ENCODE data around the gene FYN.

Gene FYN

GRCh38 chr6:111770263-111771093 lies 102.8 kb downstream of the FYN start:
- Histone ChIP-seq H3K4me3 (ENCODE audit: low read depth in 1 of 2, low read length in 2 of 2) (no peak overlapping the region), H3K27me3 (ENCODE audit: control insufficient read depth in 1 of 2, insufficient read depth in 2 of 2, low read length in 2 of 2) (no peaks in the 10 kb centered on the region), H3K27ac (ENCODE audit: low read depth, low read length) (no peak overlapping the region), H3K9me3 (ENCODE audit: low read length) (no peaks in the 10 kb centered on the region), H3K9ac (ENCODE audit: low read length) (no peak overlapping the region), H3K36me3 (ENCODE audit: insufficient read depth, low read length) (no peaks in the 10 kb centered on the region), H3K4me1 (ENCODE audit: insufficient read depth, low read length) (peaks cover 2% of the 10 kb centered on the region)

- no peak overlapping the region for H3K9ac ChIP-seq (ENCODE audit: low read length)
- H3K27ac ChIP-seq (ENCODE audit: low read depth, low read length), result no peak overlapping the region
- H3K4me3 ChIP-seq (ENCODE audit: low read depth in 1 of 2, low read length in 2 of 2), result no peak overlapping the region
- no peaks in the 10 kb centered on the region for H3K27me3 ChIP-seq (ENCODE audit: control insufficient read depth in 1 of 2, insufficient read depth in 2 of 2, low read length in 2 of 2)
- no peaks in the 10 kb centered on the region for H3K36me3 ChIP-seq (ENCODE audit: insufficient read depth, low read length)
- H3K9me3 ChIP-seq (ENCODE audit: low read length), result no peaks in the 10 kb centered on the region
- no peaks in the 10 kb centered on the region for H3K4me1 ChIP-seq (ENCODE audit: insufficient read depth, low read length)
Observed at GRCh38 chr6:111769365-111770152, 103.7 kb downstream of the FYN start.

GRCh38 chr6:111768431-111768770 lies 104.9 kb downstream of the FYN start:
- H3K27ac ChIP-seq (ENCODE audit: low read depth, low read length), result no peak overlapping the region
- no peaks in the 10 kb centered on the region for H3K36me3 ChIP-seq (ENCODE audit: insufficient read depth, low read length)
- H3K4me1 ChIP-seq (ENCODE audit: insufficient read depth, low read length), result no peaks in the 10 kb centered on the region

GRCh38 chr6:111767752-111768430 lies 105.4 kb downstream of the FYN start:
- Histone ChIP-seq H3K27ac (ENCODE audit: low read depth, low read length) (no peak overlapping the region), H3K36me3 (ENCODE audit: insufficient read depth, low read length) (no peaks in the 10 kb centered on the region), H3K9ac (ENCODE audit: low read length) (no peak overlapping the region), H3K27me3 (ENCODE audit: control insufficient read depth in 1 of 2, insufficient read depth in 2 of 2, low read length in 2 of 2) (no peaks in the 10 kb centered on the region), H3K4me1 (ENCODE audit: insufficient read depth, low read length) (no peaks in the 10 kb centered on the region), H3K4me3 (ENCODE audit: low read depth in 1 of 2, low read length in 2 of 2) (no peak overlapping the region), H3K9me3 (ENCODE audit: low read length) (no peaks in the 10 kb centered on the region)

More at GRCh38 chr6:111768431-111768770, 104.9 kb downstream of the FYN start:
- H3K4me3 ChIP-seq (ENCODE audit: low read depth in 1 of 2, low read length in 2 of 2), result no peak overlapping the region
- no peaks in the 10 kb centered on the region for H3K27me3 ChIP-seq (ENCODE audit: control insufficient read depth in 1 of 2, insufficient read depth in 2 of 2, low read length in 2 of 2)
- no peaks in the 10 kb centered on the region for H3K9me3 ChIP-seq (ENCODE audit: low read length)
- no peak overlapping the region for H3K9ac ChIP-seq (ENCODE audit: low read length)

- Histone ChIP-seq H3K9me3 (ENCODE audit: low read length) (no peaks in the 10 kb centered on the region), H3K9ac (ENCODE audit: low read length) (no peak overlapping the region), H3K27ac (ENCODE audit: low read depth, low read length) (no peak overlapping the region), H3K4me3 (ENCODE audit: low read depth in 1 of 2, low read length in 2 of 2) (no peak overlapping the region), H3K36me3 (ENCODE audit: insufficient read depth, low read length) (no peaks in the 10 kb centered on the region), H3K4me1 (ENCODE audit: insufficient read depth, low read length) (peaks cover 12% of the 10 kb centered on the region), H3K27me3 (ENCODE audit: control insufficient read depth in 1 of 2, insufficient read depth in 2 of 2, low read length in 2 of 2) (no peaks in the 10 kb centered on the region)
Observed at GRCh38 chr6:111766201-111766857, 106.9 kb downstream of the FYN start.

- Histone ChIP-seq H3K4me1 (ENCODE audit: insufficient read depth, low read length) (peaks cover 18% of the 10 kb centered on the region), H3K36me3 (ENCODE audit: insufficient read depth, low read length) (no peaks in the 10 kb centered on the region), H3K27ac (ENCODE audit: low read depth, low read length) (no peak overlapping the region), H3K9me3 (ENCODE audit: low read length) (no peaks in the 10 kb centered on the region), H3K27me3 (ENCODE audit: control insufficient read depth in 1 of 2, insufficient read depth in 2 of 2, low read length in 2 of 2) (no peaks in the 10 kb centered on the region), H3K9ac (ENCODE audit: low read length) (no peak overlapping the region), H3K4me3 (ENCODE audit: low read depth in 1 of 2, low read length in 2 of 2) (no peak overlapping the region)
Observed at GRCh38 chr6:111765763-111766162, 107.5 kb downstream of the FYN start.

- Histone ChIP-seq H3K9me3 (ENCODE audit: low read length) (no peaks in the 10 kb centered on the region), H3K4me1 (ENCODE audit: insufficient read depth, low read length) (peaks cover 31% of the 10 kb centered on the region), H3K27ac (ENCODE audit: low read depth, low read length) (no peak overlapping the region), H3K4me3 (ENCODE audit: low read depth in 1 of 2, low read length in 2 of 2) (no peak overlapping the region), H3K36me3 (ENCODE audit: insufficient read depth, low read length) (no peaks in the 10 kb centered on the region), H3K9ac (ENCODE audit: low read length) (no peak overlapping the region), H3K27me3 (ENCODE audit: control insufficient read depth in 1 of 2, insufficient read depth in 2 of 2, low read length in 2 of 2) (no peaks in the 10 kb centered on the region)
Observed at GRCh38 chr6:111764238-111765175, 108.7 kb downstream of the FYN start.

GRCh38 chr6:111763381-111763780 lies 109.9 kb downstream of the FYN start:
- Histone ChIP-seq H3K4me1 (ENCODE audit: insufficient read depth, low read length) (peaks cover 42% of the 10 kb centered on the region), H3K27me3 (ENCODE audit: control insufficient read depth in 1 of 2, insufficient read depth in 2 of 2, low read length in 2 of 2) (no peaks in the 10 kb centered on the region), H3K36me3 (ENCODE audit: insufficient read depth, low read length) (no peaks in the 10 kb centered on the region), H3K9me3 (ENCODE audit: low read length) (no peaks in the 10 kb centered on the region), H3K9ac (ENCODE audit: low read length) (no peak overlapping the region), H3K27ac (ENCODE audit: low read depth, low read length) (no peak overlapping the region), H3K4me3 (ENCODE audit: low read depth in 1 of 2, low read length in 2 of 2) (no peak overlapping the region)

- Histone ChIP-seq H3K9me3 (ENCODE audit: low read length) (no peaks in the 10 kb centered on the region), H3K27me3 (ENCODE audit: control insufficient read depth in 1 of 2, insufficient read depth in 2 of 2, low read length in 2 of 2) (no peaks in the 10 kb centered on the region), H3K4me1 (ENCODE audit: insufficient read depth, low read length) (peaks cover 44% of the 10 kb centered on the region), H3K9ac (ENCODE audit: low read length) (no peak overlapping the region), H3K4me3 (ENCODE audit: low read depth in 1 of 2, low read length in 2 of 2) (no peak overlapping the region), H3K36me3 (ENCODE audit: insufficient read depth, low read length) (no peaks in the 10 kb centered on the region), H3K27ac (ENCODE audit: low read depth, low read length) (peak overlapping the region; percentile 82)
Observed at GRCh38 chr6:111761783-111762312, 111.4 kb downstream of the FYN start.

- H3K9me3 ChIP-seq (ENCODE audit: low read length), result no peaks in the 10 kb centered on the region
- H3K27me3 ChIP-seq (ENCODE audit: control insufficient read depth in 1 of 2, insufficient read depth in 2 of 2, low read length in 2 of 2), result no peaks in the 10 kb centered on the region
- H3K4me1 ChIP-seq (ENCODE audit: insufficient read depth, low read length), result peaks cover 44% of the 10 kb centered on the region
- H3K36me3 ChIP-seq (ENCODE audit: insufficient read depth, low read length), result no peaks in the 10 kb centered on the region
- peak overlapping the region; percentile 62 for H3K9ac ChIP-seq (ENCODE audit: low read length)
- H3K4me3 ChIP-seq (ENCODE audit: low read depth in 1 of 2, low read length in 2 of 2), result peak overlapping the region in 1 of 2 donors; percentile 73
- peak overlapping the region; percentile 82 for H3K27ac ChIP-seq (ENCODE audit: low read depth, low read length)
Observed at GRCh38 chr6:111761212-111761611, 112.0 kb downstream of the FYN start.
